K562 (cell line): Measurements from ENCODE around the gene HSD17B1. TPM values are rescaled to one million over a fixed set of nuclear protein-coding genes. Genes with fewer than 3 reads are reported as not detected.

ENCODE experiments used
- ATAC-seq: fragments of 200-7000 bp; cut with Tn5 transposase; 3 replicates; pipeline ENCODE4 v1.9.1; 2020; ENCODE audit warnings: moderate library complexity
- BruUV-seq: library from RNA; stranded (reverse); fragments of 400-500 nt; replicated peaks from 2 replicates; lab custom pipeline; 2021; lab: Mats Ljungman, UMichigan
- CTCF ChIA-PET: fragments of 300-600 bp; formaldehyde crosslinking; extraction: SDS; loops from one replicate; lab custom pipeline; 2021; ENCODE audit warnings: low intra/inter-chr PET ratio; lab: Yijun Ruan, JAX
- POLR2A ChIA-PET: fragments of 300-600, 350-650 bp; sonication (Branson Sonifier 250); formaldehyde crosslinking; extraction: SDS; loops from one replicate; lab custom pipeline; 2021; ENCODE audit warnings: antibody characterized with exemption, inconsistent platforms; lab: Yijun Ruan, JAX
- DNase-seq, 4 experiments: peaks; one replicate each; pipeline versions ENCODE4 v3.0.0 to v3.0.0-alpha.2; 2011 to 2018; ENCODE audit warnings: low spot score in 3 of 4, mixed read lengths in 3 of 4; ENCODE audit errors: extremely low read depth in 1 of 4
- FAIRE-seq: peaks from 2 replicates; lab custom pipeline; 2011; peaks lifted over from hg19 to GRCh38; lab: Jason Lieb, UNC
- H2AFZ ChIP-seq: 2 replicates; pipeline ENCODE4 v1.6.0; 2011; ENCODE audit warnings: low read depth, low read length, control low read depth, inconsistent platforms
- H3K27ac ChIP-seq: fragments of 200-600 bp; 3 replicates; pipeline ENCODE4 v1.8.0; 2011; ENCODE audit warnings: low read depth, mild to moderate bottlenecking, control low read depth, inconsistent platforms, low read length, moderate library complexity, mixed read lengths; ENCODE audit errors: extremely low read depth
- H3K27me3 ChIP-seq, 2 experiments: fragments of 300-600 bp in 1 of 2; 2 replicates in 1 of 2; 3 replicates in 1 of 2; pipeline versions ENCODE4 v1.6.0 to v1.8.0; 2011; ENCODE audit warnings: inconsistent platforms in 2 of 2, low read length in 2 of 2, mild to moderate bottlenecking in 1 of 2, mixed read lengths in 1 of 2, moderate library complexity in 1 of 2; ENCODE audit not compliant: control insufficient read depth in 2 of 2, insufficient read depth in 2 of 2
- H3K36me3 ChIP-seq: fragments of 300-600 bp; 3 replicates; pipeline ENCODE4 v1.8.0; 2011; ENCODE audit warnings: mild to moderate bottlenecking, low read length, inconsistent platforms; ENCODE audit not compliant: control insufficient read depth, insufficient read depth
- H3K4me1 ChIP-seq, 2 experiments: fragments of 200-600 bp in 1 of 2; replicated peaks in 1 of 2; 2 replicates in 1 of 2; 3 replicates in 1 of 2; pipeline versions ENCODE4 v1.5.1 to v1.8.0; 2011; ENCODE audit warnings: inconsistent platforms in 2 of 2, low read length in 2 of 2, mild to moderate bottlenecking in 1 of 2, mixed read lengths in 1 of 2, moderate library complexity in 1 of 2; ENCODE audit not compliant: control insufficient read depth in 2 of 2, insufficient read depth in 2 of 2
- H3K4me2 ChIP-seq: 2 replicates; pipeline ENCODE4 v1.6.1; 2011; ENCODE audit warnings: low read length, control low read depth, inconsistent platforms, mixed read lengths; ENCODE audit not compliant: insufficient read depth
- H3K4me3 ChIP-seq: fragments of 200-600 bp; sonication (generic), shearing (Covaris generic); 2 replicates; pipeline ENCODE4 v1.5.1; 2016; ENCODE audit warnings: control low read depth, inconsistent platforms
- H3K79me2 ChIP-seq: fragments of 200-600 bp; 3 replicates; pipeline ENCODE4 v1.8.0; 2011; ENCODE audit warnings: low read length, inconsistent platforms; ENCODE audit not compliant: control insufficient read depth, insufficient read depth
- H3K9ac ChIP-seq, 2 experiments: 2 replicates each; pipeline versions ENCODE4 v1.6.0 to v1.6.1; 2011; ENCODE audit warnings: low read depth in 2 of 2, low read length in 2 of 2, control low read depth in 1 of 2, inconsistent platforms in 1 of 2, mild to moderate bottlenecking in 1 of 2, mixed read lengths in 1 of 2; ENCODE audit not compliant: insufficient read depth in 1 of 2
- H3K9me1 ChIP-seq: one replicate; pipeline ENCODE4 v1.6.0; 2011; ENCODE audit warnings: inconsistent platforms, mild to moderate bottlenecking, low read length, moderate library complexity; ENCODE audit not compliant: control insufficient read depth, insufficient read depth
- H3K9me3 ChIP-seq: replicated peaks from 2 replicates; pipeline ENCODE4 v1.5.1; 2011; ENCODE audit warnings: low read depth, low read length, inconsistent platforms; ENCODE audit not compliant: control insufficient read depth, insufficient read depth
- H4K20me1 ChIP-seq: replicated peaks from 2 replicates; pipeline ENCODE4 v1.6.1; 2011; ENCODE audit warnings: low read length, inconsistent platforms, mixed read lengths; ENCODE audit not compliant: control insufficient read depth, insufficient read depth
- KDM1A ChIP-seq, 2 experiments: fragments of 450-650 bp; IDR thresholded peaks; 2 replicates each; pipeline ENCODE4 v1.6.1; 2016; ENCODE audit warnings: mild to moderate bottlenecking in 2 of 2
- RBM22 ChIP-seq: fragments of 200-400 bp; formaldehyde crosslinking; IDR thresholded peaks from 2 replicates; pipeline ENCODE4 v1.6.1; 2018; ENCODE audit warnings: low read length, low read depth; ENCODE audit not compliant: poor library complexity, severe bottlenecking
- WGBS: fragments of 100-300 bp; shearing (Covaris generic); methylation state at CpG from one replicate; pipeline ENCODE4 v1.1.6; 2016; ENCODE audit warnings: low coverage, mixed read lengths; ENCODE audit not compliant: insufficient coverage; ENCODE audit errors: missing lambda C conversion rate; 5-methylcytosine and 5-hydroxymethylcytosine counted together
- in situ Hi-C: fragments of 300-500 bp; cut with MboI; formaldehyde crosslinking; loops from 4 replicates; pipeline ENCODE4 v1.15.0; 2018; ENCODE audit warnings: inconsistent platforms, mixed read lengths
- intact Hi-C: fragments of 100-400 bp; cut with micrococcal nuclease; formaldehyde crosslinking; loops from 2 replicates; pipeline ENCODE4 v1.14.2; 2022
- polyA plus RNA-seq, 8 experiments: library from polyadenylated mRNA; depleted of rRNA in 4 of 8; stranded (reverse) in 5 of 8; unstranded in 3 of 8; fragments of >200 nt; fragmentation: Nextera tagmentation in 2 of 8; fragmentation: Illumina TruSeq in 1 of 8; extraction: Ambion mirVana in 2 of 8; extraction: Trizol in 1 of 8; gene quantifications; 2 replicates each; pipeline versions ENCODE4 v1.2.1 to v1.2.3, GENCODE V29; 2011 to 2014; ENCODE audit warnings: inconsistent platforms in 1 of 8, missing spikeins in 1 of 8
- total RNA-seq, 7 experiments: library from RNA; depleted of rRNA in 6 of 7; stranded (reverse); fragments of >200 nt in 6 of 7; fragmentation: Illumina TruSeq in 2 of 7; extraction: Trizol in 2 of 7; gene quantifications; 2 replicates each; pipeline versions ENCODE4 v1.2.1 to v1.2.3, GENCODE V29; 2011 to 2021; ENCODE audit warnings: low replicate concordance in 1 of 7
- TF ChIP-seq, protein P1 (sequence below): fragments of 250-450 bp; sonication (Bioruptor Pico); IDR thresholded peaks from 2 replicates; pipeline ENCODE4 v1.5.0; 2021; ENCODE audit warnings: mild to moderate bottlenecking, borderline replicate concordance
- TF ChIP-seq, protein P2 (sequence below), 3 experiments: fragments of 200-800 bp in 1 of 3; sonication (Bioruptor generic) in 1 of 3; sonication (generic) in 1 of 3; formaldehyde crosslinking in 1 of 3; IDR thresholded peaks; 2 replicates each; pipeline versions ENCODE4 v1.6.1 to v1.8.0; 2016 to 2022; ENCODE audit warnings: mild to moderate bottlenecking in 2 of 3, missing compliant biosample characterization in 2 of 3, missing genetic modification characterization in 2 of 3, missing genetic modification reagents in 1 of 3
- TF ChIP-seq, protein P3 (sequence below), 2 experiments: fragments of 450-650 bp in 1 of 2; sonication (generic) in 1 of 2; formaldehyde crosslinking in 1 of 2; IDR thresholded peaks; 2 replicates each; pipeline versions ENCODE4 v1.7.1 to v1.9.0; 2016 to 2022; ENCODE audit warnings: inconsistent platforms in 1 of 2, mild to moderate bottlenecking in 1 of 2, missing genetic modification reagents in 1 of 2

Gene HSD17B1
- total and polyA plus RNA-seq, 9 of the 15 experiments (the other 6 are each of a cell fraction or from before 2014, with no cell fraction given), result 0.55 to 21.1 (median 3.6) TPM

DNA sequence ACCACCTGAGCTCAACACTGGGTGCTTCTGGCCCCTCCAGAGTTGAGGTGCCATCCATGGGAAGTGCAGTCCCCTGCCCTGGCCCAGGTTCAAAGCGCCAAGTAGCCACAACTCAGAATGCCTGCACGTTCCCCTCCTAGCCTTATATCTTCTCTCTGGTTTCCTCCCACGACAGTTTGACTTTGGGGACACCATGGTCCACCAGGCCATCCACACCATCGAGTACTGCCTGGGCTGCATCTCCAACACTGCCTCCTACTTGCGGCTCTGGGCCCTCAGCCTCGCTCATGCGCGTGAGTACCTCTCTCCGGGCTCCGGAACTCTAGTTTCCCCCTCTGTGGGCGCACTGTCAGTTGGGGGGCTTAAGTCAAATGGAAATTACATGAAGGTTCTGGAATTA is 39.0 kb upstream of the HSD17B1 start:
- Histone ChIP-seq H3K36me3 (peaks cover 88% of the 10 kb centered on the region), H2AFZ (no peak overlapping the region), H3K27ac (no peak overlapping the region), H3K79me2 (peaks cover 11% of the 10 kb centered on the region; the same call in 1 of the 3 replicates), H3K27me3 (no peaks in the 10 kb centered on the region), H4K20me1 (no peaks in the 10 kb centered on the region), H3K4me2 (no peak overlapping the region), H3K9me3 (no peaks in the 10 kb centered on the region), H3K9ac (peak overlapping the region in 1 of 2 experiments; percentile 75; a peak in 1 of 4 replicates), H3K4me3 (no peak overlapping the region), H3K9me1 (peaks cover 7% of the 10 kb centered on the region), H3K4me1 (peaks cover 30 to 32% of the 10 kb centered on the region in 2 experiments)
- FAIRE-seq (no peak), DNase-seq (no peak), ATAC-seq (no peak)
- no peak for TF ChIP-seq KDM1A (IDR thresholded peaks at IDR 0.05)
- TF ChIP-seq, protein P1, sequence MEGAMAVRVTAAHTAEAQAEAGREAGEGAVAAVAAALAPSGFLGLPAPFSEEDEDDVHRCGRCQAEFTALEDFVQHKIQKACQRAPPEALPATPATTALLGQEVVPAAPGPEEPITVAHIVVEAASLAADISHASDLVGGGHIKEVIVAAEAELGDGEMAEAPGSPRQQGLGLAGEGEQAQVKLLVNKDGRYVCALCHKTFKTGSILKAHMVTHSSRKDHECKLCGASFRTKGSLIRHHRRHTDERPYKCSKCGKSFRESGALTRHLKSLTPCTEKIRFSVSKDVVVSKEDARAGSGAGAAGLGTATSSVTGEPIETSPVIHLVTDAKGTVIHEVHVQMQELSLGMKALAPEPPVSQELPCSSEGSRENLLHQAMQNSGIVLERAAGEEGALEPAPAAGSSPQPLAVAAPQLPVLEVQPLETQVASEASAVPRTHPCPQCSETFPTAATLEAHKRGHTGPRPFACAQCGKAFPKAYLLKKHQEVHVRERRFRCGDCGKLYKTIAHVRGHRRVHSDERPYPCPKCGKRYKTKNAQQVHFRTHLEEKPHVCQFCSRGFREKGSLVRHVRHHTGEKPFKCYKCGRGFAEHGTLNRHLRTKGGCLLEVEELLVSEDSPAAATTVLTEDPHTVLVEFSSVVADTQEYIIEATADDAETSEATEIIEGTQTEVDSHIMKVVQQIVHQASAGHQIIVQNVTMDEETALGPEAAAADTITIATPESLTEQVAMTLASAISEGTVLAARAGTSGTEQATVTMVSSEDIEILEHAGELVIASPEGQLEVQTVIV (CRISPR knock-in tag), result no peak
- peak; percentile 10 for TF ChIP-seq RBM22
- TF ChIP-seq, protein P2, sequence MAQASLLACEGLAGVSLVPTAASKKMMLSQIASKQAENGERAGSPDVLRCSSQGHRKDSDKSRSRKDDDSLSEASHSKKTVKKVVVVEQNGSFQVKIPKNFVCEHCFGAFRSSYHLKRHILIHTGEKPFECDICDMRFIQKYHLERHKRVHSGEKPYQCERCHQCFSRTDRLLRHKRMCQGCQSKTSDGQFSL (CRISPR knock-in tag; IDR thresholded peaks at IDR 0.05), result no peak
- TF ChIP-seq, protein P2 (tag; IDR thresholded peaks at IDR 0.05), result no peak
- TF ChIP-seq, protein P3, sequence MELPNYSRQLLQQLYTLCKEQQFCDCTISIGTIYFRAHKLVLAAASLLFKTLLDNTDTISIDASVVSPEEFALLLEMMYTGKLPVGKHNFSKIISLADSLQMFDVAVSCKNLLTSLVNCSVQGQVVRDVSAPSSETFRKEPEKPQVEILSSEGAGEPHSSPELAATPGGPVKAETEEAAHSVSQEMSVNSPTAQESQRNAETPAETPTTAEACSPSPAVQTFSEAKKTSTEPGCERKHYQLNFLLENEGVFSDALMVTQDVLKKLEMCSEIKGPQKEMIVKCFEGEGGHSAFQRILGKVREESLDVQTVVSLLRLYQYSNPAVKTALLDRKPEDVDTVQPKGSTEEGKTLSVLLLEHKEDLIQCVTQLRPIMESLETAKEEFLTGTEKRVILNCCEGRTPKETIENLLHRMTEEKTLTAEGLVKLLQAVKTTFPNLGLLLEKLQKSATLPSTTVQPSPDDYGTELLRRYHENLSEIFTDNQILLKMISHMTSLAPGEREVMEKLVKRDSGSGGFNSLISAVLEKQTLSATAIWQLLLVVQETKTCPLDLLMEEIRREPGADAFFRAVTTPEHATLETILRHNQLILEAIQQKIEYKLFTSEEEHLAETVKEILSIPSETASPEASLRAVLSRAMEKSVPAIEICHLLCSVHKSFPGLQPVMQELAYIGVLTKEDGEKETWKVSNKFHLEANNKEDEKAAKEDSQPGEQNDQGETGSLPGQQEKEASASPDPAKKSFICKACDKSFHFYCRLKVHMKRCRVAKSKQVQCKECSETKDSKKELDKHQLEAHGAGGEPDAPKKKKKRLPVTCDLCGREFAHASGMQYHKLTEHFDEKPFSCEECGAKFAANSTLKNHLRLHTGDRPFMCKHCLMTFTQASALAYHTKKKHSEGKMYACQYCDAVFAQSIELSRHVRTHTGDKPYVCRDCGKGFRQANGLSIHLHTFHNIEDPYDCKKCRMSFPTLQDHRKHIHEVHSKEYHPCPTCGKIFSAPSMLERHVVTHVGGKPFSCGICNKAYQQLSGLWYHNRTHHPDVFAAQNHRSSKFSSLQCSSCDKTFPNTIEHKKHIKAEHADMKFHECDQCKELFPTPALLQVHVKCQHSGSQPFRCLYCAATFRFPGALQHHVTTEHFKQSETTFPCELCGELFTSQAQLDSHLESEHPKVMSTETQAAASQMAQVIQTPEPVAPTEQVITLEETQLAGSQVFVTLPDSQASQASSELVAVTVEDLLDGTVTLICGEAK (IDR thresholded peaks at IDR 0.05), result no peak
- TF ChIP-seq, protein P3 (CRISPR knock-in tag; IDR thresholded peaks at IDR 0.05), result no peak
- POLR2A ChIA-PET, result no interaction called here
- WGBS, result 88% methylated on average over 11 of the region's 11 CpGs
- intact Hi-C loops (no loop called here), in situ Hi-C loops (no loop called here)
- BruUV-seq, result no TSS peak
- CTCF ChIA-PET, result no interaction called here
